ENCODE measurements around the gene ARMC3. TPM values are rescaled to one million over a fixed set of nuclear protein-coding genes. Genes with fewer than 3 reads are reported as not detected.

Gene ARMC3
- total RNA-seq, 4 donors from 2014 or later, result not detected

DNA sequence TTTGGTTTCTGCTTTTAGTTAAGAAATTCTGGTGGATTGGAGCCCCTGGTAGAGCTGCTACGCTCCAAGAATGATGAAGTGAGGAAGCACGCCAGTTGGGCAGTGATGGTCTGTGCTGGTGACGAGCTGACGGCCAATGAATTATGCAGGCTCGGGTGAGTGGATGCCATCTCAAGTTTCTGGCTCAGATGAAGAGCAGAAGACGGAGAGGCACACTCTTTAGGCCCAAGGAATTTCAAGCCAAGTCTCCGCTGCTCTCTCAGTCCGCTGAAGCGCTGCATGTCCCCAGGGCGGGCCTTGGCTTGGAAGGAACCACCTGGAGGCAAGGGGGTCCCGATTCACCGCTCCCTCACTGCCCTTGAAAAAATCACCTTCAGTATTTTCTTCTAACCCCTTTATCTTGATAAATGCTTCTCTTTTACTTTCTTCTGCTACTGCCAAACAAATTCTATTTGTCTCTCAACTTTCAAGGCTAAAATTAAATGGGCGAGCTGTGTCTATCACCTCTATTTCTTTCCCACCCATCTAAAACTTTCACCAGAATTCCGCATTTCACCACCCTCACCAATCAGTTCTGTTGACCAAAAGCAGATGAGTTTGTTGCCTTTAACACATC is 74.2 kb downstream of the ARMC3 start:
- TF ChIP-seq CTCF (IDR thresholded peaks at IDR 0.05), result no peak
- no peak for TF ChIP-seq POLR2A (IDR thresholded peaks at IDR 0.05)
- DNase-seq (ENCODE audit: low spot score in 2 of 2), result no peak
- intact Hi-C loops (cut with DNase I; ENCODE audit: low total_unique reads), result no loop called here
- 74 to 76% methylated on average over 14 of the region's 14 CpGs for WGBS, 2 donors
- no peak overlapping the region for H3K4me3 ChIP-seq (ENCODE audit: low read depth, poor library complexity, severe bottlenecking)

- TF ChIP-seq CTCF (IDR thresholded peaks at IDR 0.05), result no peak
- no peak for TF ChIP-seq POLR2A (IDR thresholded peaks at IDR 0.05)
- H3K4me3 ChIP-seq (ENCODE audit: low read depth, poor library complexity, severe bottlenecking), result no peak overlapping the region
- WGBS, 2 donors, result 85 to 90% methylated on average over 12 of the region's 12 CpGs
- no peak for DNase-seq (ENCODE audit: low spot score in 2 of 2)
- intact Hi-C loops (cut with DNase I; ENCODE audit: low total_unique reads), result no loop called here
Measured at GRCh38 chr10:23005150-23005549, 77.3 kb downstream of the ARMC3 start.

GRCh38 chr10:23013581-23014335 is 85.9 kb downstream of the ARMC3 start:
- intact Hi-C loops (cut with DNase I; ENCODE audit: low total_unique reads), result no loop called here
- TF ChIP-seq POLR2A (IDR thresholded peaks at IDR 0.05) (no peak), CTCF (IDR thresholded peaks at IDR 0.05) (no peak)

DNA sequence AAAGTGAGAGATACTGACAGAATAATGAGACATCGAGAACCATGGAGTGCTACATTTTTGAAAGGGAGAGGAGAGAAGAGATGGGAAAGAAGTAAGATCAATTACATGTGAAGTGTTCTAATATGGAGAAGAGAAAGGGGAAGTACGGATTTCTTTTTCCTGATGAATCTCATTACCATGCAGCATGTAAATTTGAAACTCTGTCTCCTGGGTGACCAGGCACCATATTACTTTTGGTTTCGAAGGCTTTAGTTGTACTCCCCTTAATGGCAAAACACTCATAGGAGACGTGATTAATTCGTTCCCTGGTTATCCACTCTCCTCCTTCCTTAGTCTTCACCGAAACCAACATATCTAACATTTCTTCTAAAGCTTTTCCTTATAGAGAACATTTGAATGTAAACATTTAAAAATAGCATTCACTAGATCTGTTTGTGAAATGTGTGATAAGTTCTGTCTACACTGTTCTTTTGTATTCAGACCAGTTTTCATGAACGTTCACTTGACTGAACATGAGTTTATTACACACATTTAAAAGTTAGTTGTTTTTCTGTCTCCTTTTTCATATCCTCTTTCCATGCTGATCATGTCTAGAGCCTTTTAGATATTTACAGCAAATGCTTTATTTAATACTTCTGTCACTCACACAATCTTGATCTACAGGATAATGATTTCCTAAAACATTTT is 87.3 kb downstream of the ARMC3 start:
- no peak overlapping the region for H3K4me3 ChIP-seq (ENCODE audit: low read depth, poor library complexity, severe bottlenecking)
- TF ChIP-seq POLR2A (IDR thresholded peaks at IDR 0.05) (no peak), CTCF (IDR thresholded peaks at IDR 0.05) (no peak)
- intact Hi-C loops (cut with DNase I; ENCODE audit: low total_unique reads), result no loop called here
- no peak for DNase-seq (ENCODE audit: low spot score in 2 of 2)
- WGBS, 2 donors, result 83 to 89% methylated on average over 7 of the region's 7 CpGs

More at GRCh38 chr10:23013581-23014335, 85.9 kb downstream of the ARMC3 start:
- H3K4me3 ChIP-seq (ENCODE audit: low read depth, poor library complexity, severe bottlenecking), result no peak overlapping the region
- no peak for DNase-seq (ENCODE audit: low spot score in 2 of 2)
- 84% methylated on average over 3 of the region's 3 CpGs for WGBS, 2 donors

DNA sequence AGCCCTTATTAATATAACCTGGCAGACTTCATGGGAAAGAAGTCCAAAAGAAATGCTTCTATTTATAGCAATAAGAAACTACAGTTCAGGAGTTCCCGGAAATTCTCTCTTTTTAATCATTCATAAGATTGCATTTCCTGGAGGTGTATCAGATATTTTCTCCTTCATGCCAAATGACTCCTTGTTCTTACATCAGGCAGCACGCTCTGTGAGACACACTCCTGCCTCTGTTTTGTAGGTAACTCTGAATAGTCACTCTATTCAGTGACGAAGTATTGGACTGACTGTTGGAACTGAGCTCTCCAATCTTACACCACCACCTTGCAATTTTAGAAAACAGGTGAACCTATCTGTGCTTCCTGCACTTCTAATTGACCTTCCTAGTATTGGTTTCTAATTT is 88.8 kb downstream of the ARMC3 start:
- H3K4me3 ChIP-seq (ENCODE audit: low read depth, poor library complexity, severe bottlenecking), result no peak overlapping the region
- no peak for DNase-seq (ENCODE audit: low spot score in 2 of 2)
- intact Hi-C loops (cut with DNase I; ENCODE audit: low total_unique reads), result no loop called here
- no peak for TF ChIP-seq POLR2A (IDR thresholded peaks at IDR 0.05)
- no peak for TF ChIP-seq CTCF (IDR thresholded peaks at IDR 0.05)
- 31 to 34% methylated on average over 3 of the region's 3 CpGs for WGBS, 2 donors

Measured in lower leg skin (tissue), 4 donors.